H1 (cell line): Measurements from ENCODE around the gene COBLL1. TPM values are rescaled to one million over a fixed set of nuclear protein-coding genes. Genes with fewer than 3 reads are reported as not detected.

Source experiments
- CTCF ChIA-PET: fragments of 300-600 bp; sonication (Branson Sonifier 250); formaldehyde crosslinking; loops from one replicate; lab custom pipeline; 2021; ENCODE audit not compliant: partially characterized antibody; lab: Charles Lee
- POLR2A ChIA-PET: fragments of 300-600 bp; sonication (Branson Sonifier 250); formaldehyde crosslinking; loops from one replicate; lab custom pipeline; 2021; ENCODE audit warnings: inconsistent platforms; ENCODE audit not compliant: partially characterized antibody; lab: Charles Lee
- DNase-seq, 2 experiments: peaks; one replicate each; pipeline versions ENCODE4 v3.0.0 to v3.0.0-alpha.2; 2010 to 2022; ENCODE audit warnings: low spot score in 2 of 2, low read depth in 1 of 2, mixed read lengths in 1 of 2
- FAIRE-seq: peaks from 2 replicates; lab custom pipeline; 2011; peaks lifted over from hg19 to GRCh38; lab: Jason Lieb, UNC
- H2AFZ ChIP-seq: 2 replicates; pipeline ENCODE4 v1.8.1; 2012; ENCODE audit warnings: low read length, inconsistent platforms
- H2AK5ac ChIP-seq: 2 replicates; pipeline ENCODE4 v1.6.1; 2013; ENCODE audit warnings: low read depth, low read length
- H2BK120ac ChIP-seq: replicated peaks from 2 replicates; pipeline ENCODE3; 2013; ENCODE audit warnings: low read depth, low read length, inconsistent platforms
- H2BK12ac ChIP-seq: 2 replicates; pipeline ENCODE4 v1.6.1; 2013; ENCODE audit warnings: low read depth, low read length
- H2BK15ac ChIP-seq: 2 replicates; pipeline ENCODE4 v1.6.1; 2013; ENCODE audit warnings: low read length
- H2BK20ac ChIP-seq: 2 replicates; pipeline ENCODE4 v1.6.1; 2013; ENCODE audit warnings: low read length
- H2BK5ac ChIP-seq: 2 replicates; pipeline ENCODE4 v1.6.1; 2013; ENCODE audit warnings: low read depth, low read length
- H3K14ac ChIP-seq: 2 replicates; pipeline ENCODE4 v1.6.1; 2013; ENCODE audit warnings: inconsistent platforms; ENCODE audit not compliant: insufficient read length
- H3K18ac ChIP-seq: 2 replicates; pipeline ENCODE4 v1.6.1; 2013; ENCODE audit warnings: low read length; ENCODE audit errors: extremely low read depth
- H3K23ac ChIP-seq: 2 replicates; pipeline ENCODE4 v1.6.1; 2013; ENCODE audit warnings: inconsistent platforms; ENCODE audit not compliant: insufficient read length
- H3K23me2 ChIP-seq: 2 replicates; pipeline ENCODE4 v1.6.1; 2013; ENCODE audit warnings: low read depth, low read length
- H3K27ac ChIP-seq: 2 replicates; pipeline ENCODE4 v1.6.1; 2011; ENCODE audit warnings: low read depth, low read length, inconsistent platforms
- H3K27me3 ChIP-seq, 4 experiments: replicated peaks in 1 of 4; 1 replicate in 1 of 4; 2 replicates in 3 of 4; pipeline versions ENCODE4 v1.6.1 to v1.8.1; 2011 to 2013; ENCODE audit warnings: low read length in 3 of 4, mild to moderate bottlenecking in 3 of 4, inconsistent platforms in 2 of 4, mixed read lengths in 2 of 4, moderate library complexity in 1 of 4; ENCODE audit not compliant: control insufficient read depth in 3 of 4, insufficient read depth in 3 of 4; ENCODE audit errors: extremely low read depth in 1 of 4
- H3K36me3 ChIP-seq, 4 experiments: 2 replicates each; pipeline versions ENCODE4 v1.6.1 to v1.8.1; 2011 to 2013; ENCODE audit warnings: mild to moderate bottlenecking in 4 of 4, low read length in 3 of 4, moderate library complexity in 2 of 4, control low read depth in 1 of 4, inconsistent platforms in 1 of 4; ENCODE audit not compliant: insufficient read depth in 4 of 4, control insufficient read depth in 2 of 4
- H3K4ac ChIP-seq: replicated peaks from 2 replicates; pipeline ENCODE3; 2013; ENCODE audit warnings: low read length, low read depth, mixed read lengths, inconsistent platforms; ENCODE audit not compliant: insufficient read length
- H3K4me1 ChIP-seq, 4 experiments: replicated peaks in 1 of 4; 1 replicate in 1 of 4; 2 replicates in 3 of 4; pipeline versions ENCODE4 v1.6.1 to v1.8.1; 2011 to 2013; ENCODE audit warnings: low read length in 3 of 4, inconsistent platforms in 2 of 4, mixed read lengths in 1 of 4; ENCODE audit not compliant: insufficient read depth in 4 of 4, control insufficient read depth in 3 of 4
- H3K4me2 ChIP-seq, 2 experiments: 2 replicates each; pipeline versions ENCODE4 v1.6.1 to v1.8.1; 2011 to 2013; ENCODE audit warnings: low read depth in 2 of 2, low read length in 2 of 2, control low read depth in 1 of 2, inconsistent platforms in 1 of 2, mild to moderate bottlenecking in 1 of 2; ENCODE audit not compliant: insufficient read depth in 1 of 2
- H3K4me3 ChIP-seq, 4 experiments: fragments of 200-600, 300-600 bp in 1 of 4; sonication (generic), shearing (Covaris generic), sonication (Bioruptor Twin) in 1 of 4; 2 replicates each; pipeline versions ENCODE4 v1.5.1 to v1.8.1; 2011 to 2016; ENCODE audit warnings: low read length in 4 of 4, low read depth in 3 of 4, control low read depth in 2 of 4, inconsistent platforms in 2 of 4, mild to moderate bottlenecking in 2 of 4, mixed read lengths in 1 of 4, moderate library complexity in 1 of 4; ENCODE audit not compliant: insufficient read depth in 2 of 4; ENCODE audit errors: extremely low read depth in 1 of 4
- H3K56ac ChIP-seq: replicated peaks from 2 replicates; pipeline ENCODE3; 2013; ENCODE audit warnings: low read depth, mild to moderate bottlenecking, mixed read lengths, low read length, inconsistent platforms; ENCODE audit not compliant: insufficient read length
- H3K79me1 ChIP-seq: 2 replicates; pipeline ENCODE4 v1.6.1; 2013; ENCODE audit warnings: low read depth, low read length, control low read depth
- H3K79me2 ChIP-seq, 2 experiments: 2 replicates each; pipeline versions ENCODE4 v1.6.1 to v1.8.1; 2012 to 2013; ENCODE audit warnings: low read length in 2 of 2, mild to moderate bottlenecking in 2 of 2, inconsistent platforms in 1 of 2; ENCODE audit not compliant: insufficient read depth in 2 of 2, control insufficient read depth in 1 of 2
- H3K9ac ChIP-seq, 4 experiments: replicated peaks in 1 of 4; 1 replicate in 1 of 4; 2 replicates in 3 of 4; pipeline versions ENCODE4 v1.6.1 to v1.8.1; 2011 to 2013; ENCODE audit warnings: low read depth in 3 of 4, low read length in 3 of 4, control low read depth in 2 of 4, mild to moderate bottlenecking in 2 of 4, moderate library complexity in 2 of 4, inconsistent platforms in 1 of 4; ENCODE audit errors: extremely low read depth in 1 of 4
- H3K9me3 ChIP-seq, 2 experiments: 2 replicates each; pipeline versions ENCODE4 v1.6.1 to v1.8.1; 2012 to 2013; ENCODE audit warnings: mild to moderate bottlenecking in 2 of 2, moderate library complexity in 2 of 2, control low read depth in 1 of 2, inconsistent platforms in 1 of 2, low read depth in 1 of 2, low read length in 1 of 2, mixed read lengths in 1 of 2; ENCODE audit not compliant: insufficient read depth in 2 of 2
- H4K20me1 ChIP-seq, 2 experiments: replicated peaks in 1 of 2; 2 replicates each; pipeline versions ENCODE3 to v1.8.1; 2011 to 2013; ENCODE audit warnings: inconsistent platforms in 2 of 2, low read length in 2 of 2, mild to moderate bottlenecking in 1 of 2; ENCODE audit not compliant: insufficient read depth in 2 of 2, control insufficient read depth in 1 of 2
- H4K5ac ChIP-seq: 2 replicates; pipeline ENCODE4 v1.6.1; 2013; ENCODE audit warnings: low read length, low read depth, mixed read lengths, inconsistent platforms; ENCODE audit not compliant: insufficient read length
- H4K8ac ChIP-seq: 2 replicates; pipeline ENCODE4 v1.8.0; 2013; ENCODE audit warnings: mild to moderate bottlenecking, moderate library complexity, low read length, inconsistent platforms; ENCODE audit not compliant: insufficient read depth; ENCODE audit errors: extremely low read depth
- H4K91ac ChIP-seq: replicated peaks from 2 replicates; pipeline ENCODE3; 2013; ENCODE audit warnings: low read length, mixed read lengths, inconsistent platforms; ENCODE audit not compliant: insufficient read length
- CBX5 ChIP-seq: fragments of 300-800, 300-1000 bp; sonication (generic); IDR thresholded peaks from 2 replicates; pipeline ENCODE4 v1.7.1; 2016; ENCODE audit warnings: antibody characterized with exemption, low read length, low read depth
- CBX8 ChIP-seq: fragments of 300-800, 300-1000 bp; sonication (generic); IDR thresholded peaks from 2 replicates; pipeline ENCODE4 v1.7.1; 2016; ENCODE audit warnings: low read depth, low read length, borderline replicate concordance
- CTBP2 ChIP-seq: IDR thresholded peaks from 2 replicates; pipeline ENCODE4 v1.7.0; 2011; ENCODE audit warnings: borderline replicate concordance, mild to moderate bottlenecking, moderate library complexity, mixed read lengths, low read length; ENCODE audit not compliant: insufficient read depth, insufficient read length
- E2F6 ChIP-seq: IDR thresholded peaks from 2 replicates; pipeline ENCODE4 v1.6.1; 2012; ENCODE audit warnings: inconsistent platforms
- EP300 ChIP-seq, 2 experiments: IDR thresholded peaks; 1 replicate in 1 of 2; 2 replicates in 1 of 2; pipeline ENCODE4 v1.6.1; 2011 to 2012; ENCODE audit warnings: low read depth in 2 of 2, low read length in 2 of 2, mild to moderate bottlenecking in 2 of 2, borderline replicate concordance in 1 of 2, inconsistent platforms in 1 of 2, moderate library complexity in 1 of 2
- POLR2A ChIP-seq, 2 experiments: IDR thresholded peaks; 1 replicate in 1 of 2; 2 replicates in 1 of 2; pipeline ENCODE4 v1.6.1; 2011; ENCODE audit warnings: low read depth in 2 of 2, low read length in 2 of 2, mild to moderate bottlenecking in 2 of 2; ENCODE audit errors: control extremely low read depth in 1 of 2
- RAD21 ChIP-seq, 2 experiments: IDR thresholded peaks in 1 of 2; conservative IDR thresholded peaks in 1 of 2; 2 replicates each; pipeline ENCODE4 v1.6.1; 2011; ENCODE audit warnings: low read depth in 2 of 2, low read length in 2 of 2, improper control_type of control experiment in 1 of 2, inconsistent platforms in 1 of 2, mild to moderate bottlenecking in 1 of 2, moderate library complexity in 1 of 2
- RFX5 ChIP-seq: IDR thresholded peaks from 2 replicates; pipeline ENCODE4 v1.6.1; 2011; ENCODE audit warnings: low read depth, low read length, improper control_type of control experiment, borderline replicate concordance
- RXRA ChIP-seq: IDR thresholded peaks from 2 replicates; pipeline ENCODE4 v1.6.1; 2011; ENCODE audit warnings: low read depth, mild to moderate bottlenecking, low read length, moderate library complexity; ENCODE audit not compliant: insufficient read depth
- SAP30 ChIP-seq: fragments of 300-600 bp; sonication (generic); IDR thresholded peaks from 2 replicates; pipeline ENCODE4 v1.7.1; 2012; ENCODE audit warnings: low read length, moderate library complexity, mild to moderate bottlenecking, inconsistent platforms; ENCODE audit not compliant: insufficient read depth, insufficient replicate concordance
- SP2 ChIP-seq: IDR thresholded peaks from 2 replicates; pipeline ENCODE4 v1.6.1; 2012; ENCODE audit warnings: mild to moderate bottlenecking, low read length, inconsistent platforms
- TAF7 ChIP-seq: optimal IDR thresholded peaks from 2 replicates; pipeline ENCODE3; 2011; ENCODE audit warnings: low read depth, mild to moderate bottlenecking, inconsistent platforms, low read length, moderate library complexity, borderline replicate concordance
- YY1 ChIP-seq: IDR thresholded peaks from 2 replicates; pipeline ENCODE4 v1.6.1; 2011; ENCODE audit warnings: low read depth, mild to moderate bottlenecking, low read length
- WGBS, 2 experiments: shearing (Covaris generic) in 1 of 2; methylation state at CpG; one replicate each; pipeline versions ENCODE4 v1.1.6 to v1.1.7; 2013 to 2015; ENCODE audit warnings: low lambda C conversion rate in 2 of 2, mixed read lengths in 2 of 2, inconsistent platforms in 1 of 2, low coverage in 1 of 2, missing lambda C conversion rate in 1 of 2; ENCODE audit not compliant: insufficient replicate concordance in 2 of 2, insufficient coverage in 1 of 2, insufficient read length in 1 of 2; ENCODE audit errors: extremely low coverage in 1 of 2, missing lambda C conversion rate in 1 of 2; 5-methylcytosine and 5-hydroxymethylcytosine counted together
- polyA plus RNA-seq, 7 experiments: library from polyadenylated mRNA; depleted of rRNA in 3 of 7; stranded (reverse) in 5 of 7; unstranded in 2 of 7; fragments of >200 nt in 5 of 7; fragments of 200-250 nt in 2 of 7; gene quantifications; 1 replicate in 5 of 7; 2 replicates in 1 of 7; 4 replicates in 1 of 7; pipeline versions ENCODE4 v1.2.1 to v1.2.3, GENCODE V29; 2011 to 2013; ENCODE audit warnings: missing spikeins in 2 of 7, mixed read lengths in 2 of 7
- total RNA-seq: library from RNA; stranded (reverse); fragmentation: NEBNext Ultra II Directional; extraction: Animal tissue kit (Norgen Biotek cat#: 25700); gene quantifications from 2 replicates; pipeline ENCODE4 v1.2.1, GENCODE V29; 2021

COBLL1 gene
- total and polyA plus RNA-seq, 2 of the 8 experiments (the other 6 are each of a cell fraction or from before 2014, with no cell fraction given) = 2.2 to 6.2 TPM

- H4K5ac ChIP-seq = no peak overlapping the region
- H3K27me3 ChIP-seq = no peaks in the 10 kb centered on the region
- no peak overlapping the region for H2BK5ac ChIP-seq
- CTCF ChIA-PET = interaction anchor here (0.9 kb wide), 1 partner anchor 23 kb away, joined by 3 read pairs; no protein-coding TSS in a partner anchor
- no peak overlapping the region for H3K27ac ChIP-seq
- no peak overlapping the region for H2AK5ac ChIP-seq
- no peak overlapping the region for H2AFZ ChIP-seq
- no peaks in the 10 kb centered on the region for H3K23me2 ChIP-seq
- H3K9ac ChIP-seq = no peak overlapping the region
- TF ChIP-seq POLR2A (IDR thresholded peaks at IDR 0.05; ENCODE audit: control extremely low read depth in 1 of 2, low read depth in 2 of 2, low read length in 2 of 2) = no peak
- no peak for TF ChIP-seq EP300 (IDR thresholded peaks at IDR 0.05; ENCODE audit: borderline replicate concordance in 1 of 2, low read depth in 2 of 2, low read length in 2 of 2)
- TF ChIP-seq SAP30 = no peak
- TF ChIP-seq RFX5 = no peak
- TF ChIP-seq RAD21 (IDR thresholded peaks at IDR 0.05 in 1 of 2, conservative IDR thresholded peaks at IDR 0.05 in 1 of 2; ENCODE audit: low read depth in 2 of 2, low read length in 2 of 2) = no peak
- no peak for TF ChIP-seq TAF7
- TF ChIP-seq CBX8 = no peak
- TF ChIP-seq YY1 = no peak
- TF ChIP-seq SP2 = no peak
- TF ChIP-seq CBX5 = no peak
- no peak for TF ChIP-seq RXRA
- no peak for TF ChIP-seq E2F6
- no peak for TF ChIP-seq CTBP2
- H3K9me3 ChIP-seq = no peaks in the 10 kb centered on the region
- no peak overlapping the region for H3K23ac ChIP-seq
- no peaks in the 10 kb centered on the region for H3K79me2 ChIP-seq
- H3K14ac ChIP-seq = no peak overlapping the region
- H3K4ac ChIP-seq = no peak overlapping the region
- H4K91ac ChIP-seq = no peak overlapping the region
- no peak overlapping the region for H2BK20ac ChIP-seq
- H2BK12ac ChIP-seq = no peak overlapping the region
- WGBS, 2 experiments = 100% methylated on average over 1 of the region's 1 CpG; no CpG with 5 or more reads in 1 of the 2 experiments
- no peak overlapping the region for H2BK120ac ChIP-seq
- H4K20me1 ChIP-seq = no peaks in the 10 kb centered on the region
- DNase-seq = no peak
- H3K4me1 ChIP-seq = no peaks in the 10 kb centered on the region
- H3K4me2 ChIP-seq = no peak overlapping the region
- no peaks in the 10 kb centered on the region for H3K36me3 ChIP-seq
- no peak overlapping the region for H3K56ac ChIP-seq
- H3K4me3 ChIP-seq = no peak overlapping the region
- H2BK15ac ChIP-seq = no peak overlapping the region
- no peak overlapping the region for H3K18ac ChIP-seq
- no peak for FAIRE-seq
- POLR2A ChIA-PET = no interaction called here
- H4K8ac ChIP-seq = no peak overlapping the region
- no peaks in the 10 kb centered on the region for H3K79me1 ChIP-seq
Measured at GRCh38 chr2:164764474-164764873, 77.1 kb downstream of the COBLL1 start.
